ENCODE measurements around the gene RABGAP1L.

GRCh38 chr1:174753131-174753530 lies 593.8 kb downstream of the RABGAP1L start:
- TF ChIP-seq CTCF (IDR thresholded peaks at IDR 0.05) (no peak), POLR2A (IDR thresholded peaks at IDR 0.05) (no peak)

All from lower leg skin (tissue), 3 donors.